HCT116 (cell line): Measurements from ENCODE around the gene OCSTAMP. TPM values are rescaled to one million over a fixed set of nuclear protein-coding genes. Genes with fewer than 3 reads are reported as not detected.

Experiments used
- ATAC-seq: fragments of 200-7000 bp; cut with Tn5 transposase; 2 replicates; pipeline ENCODE4 v1.9.1; 2020; ENCODE audit warnings: mild to moderate bottlenecking, moderate library complexity
- BruUV-seq: library from RNA; stranded (reverse); fragments of 400-500 nt; replicated peaks from 2 replicates; lab custom pipeline; 2021; lab: Mats Ljungman, UMichigan
- CTCF ChIA-PET: fragments of 300-600 bp; sonication (Branson Sonifier 250); formaldehyde crosslinking; loops from one replicate; lab custom pipeline; 2021; ENCODE audit warnings: antibody characterized with exemption; lab: Charles Lee
- POLR2A ChIA-PET: fragments of 300-600, 350-600 bp; sonication (Branson Sonifier 250); formaldehyde crosslinking; loops from one replicate; lab custom pipeline; 2021; ENCODE audit warnings: antibody characterized with exemption; lab: Charles Lee
- RAD21 ChIA-PET, 2 experiments: fragments of 300-600 bp; sonication (Branson Sonifier 250); formaldehyde crosslinking; loops; one replicate each; lab custom pipeline; 2023; ENCODE audit warnings: low total read pairs in 2 of 2; ENCODE audit not compliant: uncharacterized antibody in 2 of 2, unreplicated experiment in 2 of 2, low non-redundant PET in 1 of 2; lab: Charles Lee
- DNase-seq: peaks from one replicate; pipeline ENCODE4 v3.0.0-alpha.2; 2010; ENCODE audit warnings: low read depth, low spot score
- H2AFZ ChIP-seq: fragments of 200-600 bp; shearing (Covaris generic), sonication (generic); 2 replicates; pipeline ENCODE4 v1.6.1; 2017; ENCODE audit warnings: low read depth, mixed run types, mixed read lengths, antibody characterized with exemption, low read length; ENCODE audit not compliant: poor library complexity, severe bottlenecking
- H3K27ac ChIP-seq: 2 replicates; pipeline ENCODE4 v1.5.1; 2012; ENCODE audit warnings: low read depth, low read length
- H3K27me3 ChIP-seq: fragments of 200-600 bp; sonication (generic); 2 replicates; pipeline ENCODE4 v1.6.1; 2016; ENCODE audit warnings: mixed run types, low read length, mixed read lengths; ENCODE audit not compliant: insufficient read depth
- H3K36me3 ChIP-seq, 2 experiments: fragments of 200-500 bp in 1 of 2; fragments of 200-600 bp in 1 of 2; sonication (Bioruptor generic) in 1 of 2; sonication (generic) in 1 of 2; 2 replicates each; pipeline versions ENCODE4 v1.5.1 to v1.6.1; 2014 to 2016; ENCODE audit warnings: low read length in 2 of 2, inconsistent platforms in 1 of 2, mixed read lengths in 1 of 2, mixed run types in 1 of 2; ENCODE audit not compliant: insufficient read depth in 2 of 2, control insufficient read depth in 1 of 2
- H3K4me1 ChIP-seq, 2 experiments: fragments of 200-600 bp in 1 of 2; sonication (generic) in 1 of 2; 2 replicates each; pipeline versions ENCODE4 v1.5.1 to v1.6.1; 2012 to 2017; ENCODE audit warnings: low read length in 2 of 2, inconsistent platforms in 1 of 2, mild to moderate bottlenecking in 1 of 2, mixed read lengths in 1 of 2, mixed run types in 1 of 2, moderate library complexity in 1 of 2; ENCODE audit not compliant: insufficient read depth in 2 of 2, control insufficient read depth in 1 of 2
- H3K4me2 ChIP-seq: fragments of 200-600 bp; sonication (generic); 2 replicates; pipeline ENCODE4 v1.6.1; 2017; ENCODE audit warnings: mixed run types, low read length, mixed read lengths
- H3K4me3 ChIP-seq, 2 experiments: fragments of 200-600 bp in 1 of 2; sonication (generic) in 1 of 2; replicated peaks in 1 of 2; 2 replicates each; pipeline ENCODE4 v1.5.1; 2011 to 2016; ENCODE audit warnings: low read length in 2 of 2, control low read depth in 1 of 2, low read depth in 1 of 2, mild to moderate bottlenecking in 1 of 2, mixed read lengths in 1 of 2, mixed run types in 1 of 2
- H3K79me2 ChIP-seq: fragments of 200-600 bp; sonication (generic); 2 replicates; pipeline ENCODE4 v1.6.1; 2017; ENCODE audit warnings: mild to moderate bottlenecking, mixed run types, low read length, moderate library complexity, mixed read lengths; ENCODE audit not compliant: insufficient read depth
- H3K9ac ChIP-seq: fragments of 200-600 bp; sonication (generic); 2 replicates; pipeline ENCODE4 v1.6.1; 2016; ENCODE audit warnings: low read length, mixed read lengths
- H3K9me2 ChIP-seq: fragments of 200-600 bp; sonication (generic), shearing (Covaris generic); 2 replicates; pipeline ENCODE4 v1.6.1; 2017; ENCODE audit warnings: mixed run types, mild to moderate bottlenecking, moderate library complexity; ENCODE audit not compliant: insufficient read depth
- H3K9me3 ChIP-seq, 2 experiments: fragments of 200-500 bp in 1 of 2; fragments of 200-600 bp in 1 of 2; sonication (Bioruptor generic) in 1 of 2; sonication (generic) in 1 of 2; 2 replicates each; pipeline ENCODE4 v1.6.1; 2014 to 2017; ENCODE audit warnings: low read length in 2 of 2, mixed read lengths in 2 of 2, inconsistent platforms in 1 of 2, low read depth in 1 of 2, mild to moderate bottlenecking in 1 of 2, mixed run types in 1 of 2, moderate library complexity in 1 of 2; ENCODE audit not compliant: control insufficient read depth in 1 of 2, insufficient read depth in 1 of 2
- H4K20me1 ChIP-seq: fragments of 200-600 bp; sonication (generic), shearing (Covaris generic); 2 replicates; pipeline ENCODE4 v1.6.1; 2017; ENCODE audit warnings: mixed run types, mild to moderate bottlenecking, moderate library complexity; ENCODE audit not compliant: insufficient read depth
- ATF3 ChIP-seq: IDR thresholded peaks from 2 replicates; pipeline ENCODE4 v1.6.1; 2012
- CTCF ChIP-seq, 3 experiments: fragments of 200-600 bp in 1 of 3; sonication (generic) in 1 of 3; IDR thresholded peaks in 2 of 3; conservative IDR thresholded peaks in 1 of 3; 2 replicates each; pipeline ENCODE4 v1.5.1; 2012 to 2017; ENCODE audit warnings: low read depth in 2 of 3, low read length in 2 of 3, antibody characterized with exemption in 1 of 3, borderline replicate concordance in 1 of 3, control low read depth in 1 of 3, mild to moderate bottlenecking in 1 of 3, mixed read lengths in 1 of 3, mixed run types in 1 of 3, moderate library complexity in 1 of 3; ENCODE audit not compliant: insufficient read depth in 1 of 3
- EGR1 ChIP-seq: IDR thresholded peaks from 2 replicates; pipeline ENCODE4 v1.6.1; 2012; ENCODE audit warnings: low read depth
- EZH2 ChIP-seq: fragments of 200-600 bp; sonication (generic); IDR thresholded peaks from 2 replicates; pipeline ENCODE4 v1.6.1; 2017; ENCODE audit warnings: antibody characterized with exemption, mixed run types
- FOSL1 ChIP-seq: IDR thresholded peaks from 2 replicates; pipeline ENCODE4 v1.6.1; 2012; ENCODE audit warnings: low read depth
- JUND ChIP-seq: IDR thresholded peaks from 2 replicates; pipeline ENCODE4 v1.6.1; 2012
- MAX ChIP-seq: IDR thresholded peaks from 2 replicates; pipeline ENCODE4 v1.6.1; 2012
- POLR2A ChIP-seq: IDR thresholded peaks from 2 replicates; pipeline ENCODE4 v1.7.0; 2011; ENCODE audit warnings: borderline replicate concordance; ENCODE audit not compliant: insufficient read depth, insufficient read length; ENCODE audit errors: extremely low read depth
- POLR2AphosphoS5 ChIP-seq: IDR thresholded peaks from 2 replicates; pipeline ENCODE4 v1.6.1; 2011; ENCODE audit warnings: mild to moderate bottlenecking, low read depth, low read length, moderate library complexity
- RAD21 ChIP-seq: IDR thresholded peaks from 2 replicates; pipeline ENCODE4 v1.6.1; 2012; ENCODE audit warnings: low read depth, mild to moderate bottlenecking
- SIN3A ChIP-seq: IDR thresholded peaks from 2 replicates; pipeline ENCODE4 v1.6.1; 2012; ENCODE audit warnings: low read depth
- SRF ChIP-seq: IDR thresholded peaks from 2 replicates; pipeline ENCODE4 v1.6.1; 2012; ENCODE audit warnings: low read depth
- YY1 ChIP-seq: IDR thresholded peaks from 2 replicates; pipeline ENCODE4 v1.6.1; 2011; ENCODE audit warnings: low read length, low read depth, moderate library complexity, mild to moderate bottlenecking; ENCODE audit not compliant: insufficient replicate concordance; ENCODE audit errors: extremely low read depth
- ZBTB33 ChIP-seq: IDR thresholded peaks from 2 replicates; pipeline ENCODE4 v1.6.1; 2011; ENCODE audit warnings: mild to moderate bottlenecking, low read length, moderate library complexity; ENCODE audit not compliant: insufficient replicate concordance; ENCODE audit errors: extremely low read depth
- ZNF274 ChIP-seq: fragments of 200-500 bp; sonication (Bioruptor generic); IDR thresholded peaks from 2 replicates; pipeline ENCODE4 v1.6.1; 2014; ENCODE audit warnings: mild to moderate bottlenecking, low read depth, low read length, inconsistent platforms
- intact Hi-C: fragments of 100-400 bp; cut with micrococcal nuclease; formaldehyde crosslinking; loops from 2 replicates; pipeline ENCODE4 v1.10.0; 2022
- total RNA-seq: library from RNA; stranded (reverse); gene quantifications from one replicate; pipeline ENCODE4 v1.2.1, GENCODE V29; 2021; ENCODE audit not compliant: unreplicated experiment

The OCSTAMP gene
- total RNA-seq, 1 experiment from 2014 or later = not detected

GRCh38 chr20:46546298-46546697, 4.2 kb downstream of the OCSTAMP start:
- Histone ChIP-seq H3K4me2 (no peak overlapping the region), H3K9me3 (no peaks in the 10 kb centered on the region)
- ChIA-PET CTCF (no interaction called here), RAD21 (no interaction called here)
- TF ChIP-seq FOSL1 (no peak), MAX (no peak), ZBTB33 (no peak), JUND (no peak), RAD21 (no peak), ATF3 (no peak), ZNF274 (no peak), SRF (no peak), CTCF (IDR thresholded peaks at IDR 0.05 in 2 of 3, conservative IDR thresholded peaks at IDR 0.05 in 1 of 3; ENCODE audit: borderline replicate concordance in 1 of 3, insufficient read depth in 1 of 3, low read depth in 2 of 3, low read length in 2 of 3) (no peak), POLR2AphosphoS5 (no peak), EZH2 (no peak), POLR2A (no peak), SIN3A (no peak), EGR1 (no peak), YY1 (no peak)
- TF ChIP-seq, all 23 proteins: peak for 0
- no TSS peak for BruUV-seq
- 0 out of 2 replicates have a peak, but pooled peaks cover 6% of the 10 kb centered on the region for H3K27me3 ChIP-seq
- H3K9me2 ChIP-seq = no peaks in the 10 kb centered on the region
- no peak overlapping the region for H3K4me3 ChIP-seq
- H3K4me1 ChIP-seq = no peaks in the 10 kb centered on the region
- no peak overlapping the region for H3K9ac ChIP-seq
- H2AFZ ChIP-seq = no peak overlapping the region
- H3K27ac ChIP-seq = no peak overlapping the region
- H4K20me1 ChIP-seq = no peaks in the 10 kb centered on the region
- no peak for DNase-seq
- no peaks in the 10 kb centered on the region for H3K36me3 ChIP-seq
- intact Hi-C loops = no loop called here
- H3K79me2 ChIP-seq = no peaks in the 10 kb centered on the region
- ATAC-seq = peak; percentile 38; the same call in 1 of the 2 replicates
- POLR2A ChIA-PET = no interaction called here
